ENCODE data around the gene RUNX1.

Gene RUNX1

GRCh38 chr21:34871026-34871908 is 177.8 kb downstream of the RUNX1 start:
- DNase-seq: no peak

- no peak for DNase-seq
These were observed 178.9 kb downstream of the RUNX1 start for GRCh38 chr21:34870246-34870645.

GRCh38 chr21:34869545-34869944 is 179.6 kb downstream of the RUNX1 start:
- no peak for DNase-seq

- DNase-seq: no peak
These were observed 181.3 kb downstream of the RUNX1 start for GRCh38 chr21:34867785-34868184.

DNA sequence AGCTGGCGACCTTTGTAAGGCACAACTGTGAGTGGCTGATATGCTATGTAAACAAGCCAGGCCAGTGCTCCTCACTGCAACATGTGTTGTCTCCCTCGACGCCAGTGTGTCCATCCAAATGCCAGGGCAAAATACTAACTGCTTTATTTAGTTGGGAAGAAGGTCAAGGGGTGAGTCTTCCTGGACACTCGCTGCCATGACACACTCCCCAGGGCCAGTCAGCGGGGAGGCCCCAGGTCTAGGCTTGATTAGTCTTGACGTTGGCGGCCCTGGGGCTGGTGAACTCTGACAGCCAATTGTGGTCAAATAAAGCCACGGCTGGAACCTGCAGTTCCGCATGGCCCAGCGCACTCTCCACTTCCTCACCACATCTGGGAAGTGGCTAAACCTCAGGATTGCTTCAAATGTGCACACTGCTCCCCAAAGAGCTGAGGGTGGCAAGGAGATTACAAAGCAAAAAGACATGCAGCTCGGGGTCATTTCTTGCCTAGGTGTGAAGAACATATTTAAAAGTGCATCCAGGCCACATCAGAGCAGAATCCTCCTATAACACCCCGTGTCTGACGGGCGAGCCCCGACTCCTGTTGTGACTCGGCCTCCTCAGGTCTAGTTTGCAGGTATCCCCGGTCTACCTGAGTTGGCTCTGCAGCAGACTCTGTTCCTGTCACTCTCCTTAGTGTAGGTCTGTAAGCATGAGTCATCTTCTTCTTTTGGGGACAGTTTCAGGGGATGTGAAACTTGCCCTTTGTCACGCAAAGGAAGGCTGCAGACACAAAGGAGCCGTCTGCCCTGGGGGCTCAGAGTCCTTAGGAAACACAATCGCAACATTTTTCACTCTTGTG is 183.5 kb downstream of the RUNX1 start:
- DNase-seq: no peak

DNA sequence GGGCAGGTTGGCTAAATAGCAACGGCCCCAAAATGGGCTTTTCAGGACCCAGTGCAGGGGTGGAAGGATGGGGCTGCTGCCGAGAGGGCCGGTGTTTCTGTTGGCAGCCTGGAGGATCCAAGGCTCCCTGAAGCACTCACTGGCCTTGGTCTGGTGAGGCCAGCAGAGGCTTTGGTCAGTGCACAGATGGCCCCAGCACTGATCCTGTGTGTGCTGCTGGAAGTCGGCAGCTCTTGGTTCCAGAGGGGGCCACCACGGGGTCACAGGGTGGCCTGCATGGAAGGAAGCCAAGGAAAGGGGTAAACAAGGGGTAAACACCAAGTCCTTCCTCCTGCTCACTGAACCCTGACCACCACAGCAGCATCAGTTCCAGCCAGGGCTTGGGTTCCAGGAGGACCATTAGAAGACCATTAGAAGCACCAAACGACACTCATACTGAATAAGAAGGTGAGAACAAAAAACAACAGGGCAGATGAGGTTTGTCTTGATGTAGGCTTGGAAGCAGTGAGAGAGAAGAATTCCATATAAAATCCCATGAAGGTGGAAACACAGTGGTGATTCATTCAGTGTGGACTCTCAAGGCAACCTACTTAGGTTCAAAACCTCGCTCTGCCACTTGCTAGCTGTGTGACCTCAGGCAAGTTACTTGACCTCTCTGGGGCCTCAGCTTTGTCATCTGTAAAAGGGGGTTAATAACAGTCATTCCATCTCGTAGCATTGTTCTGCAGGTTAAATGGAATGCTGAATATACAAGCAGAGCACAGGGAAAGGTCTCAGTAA is 184.5 kb downstream of the RUNX1 start:
- no peak for DNase-seq

GRCh38 chr21:34862951-34863350 is 186.2 kb downstream of the RUNX1 start:
- no peak for DNase-seq

DNA sequence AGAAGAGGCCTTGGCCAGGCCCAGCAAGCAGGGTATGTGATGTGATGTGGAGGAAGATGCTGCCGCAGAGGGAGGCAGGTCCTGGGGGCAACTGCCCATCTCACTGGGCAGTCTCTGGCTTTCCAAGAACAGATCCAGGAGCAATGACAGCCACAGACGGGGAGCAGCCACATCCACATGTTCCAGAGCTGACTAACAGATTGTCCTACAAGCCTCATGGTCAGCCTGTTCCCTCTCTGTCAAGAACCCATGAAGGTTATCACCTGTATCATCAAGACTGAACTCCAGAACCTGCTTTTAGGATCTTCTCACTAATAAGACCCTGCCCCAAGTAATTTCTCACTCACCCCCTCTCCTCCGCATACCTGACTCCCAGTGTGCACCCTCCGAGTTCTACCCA is 187.8 kb downstream of the RUNX1 start:
- no peak for DNase-seq

- peak; percentile 9 for DNase-seq
These were observed 189.0 kb downstream of the RUNX1 start for GRCh38 chr21:34859976-34860653.

- no peak for DNase-seq
These were observed 190.5 kb downstream of the RUNX1 start for GRCh38 chr21:34858559-34858958.

GRCh38 chr21:34857874-34858273 is 191.2 kb downstream of the RUNX1 start:
- DNase-seq: no peak

DNA sequence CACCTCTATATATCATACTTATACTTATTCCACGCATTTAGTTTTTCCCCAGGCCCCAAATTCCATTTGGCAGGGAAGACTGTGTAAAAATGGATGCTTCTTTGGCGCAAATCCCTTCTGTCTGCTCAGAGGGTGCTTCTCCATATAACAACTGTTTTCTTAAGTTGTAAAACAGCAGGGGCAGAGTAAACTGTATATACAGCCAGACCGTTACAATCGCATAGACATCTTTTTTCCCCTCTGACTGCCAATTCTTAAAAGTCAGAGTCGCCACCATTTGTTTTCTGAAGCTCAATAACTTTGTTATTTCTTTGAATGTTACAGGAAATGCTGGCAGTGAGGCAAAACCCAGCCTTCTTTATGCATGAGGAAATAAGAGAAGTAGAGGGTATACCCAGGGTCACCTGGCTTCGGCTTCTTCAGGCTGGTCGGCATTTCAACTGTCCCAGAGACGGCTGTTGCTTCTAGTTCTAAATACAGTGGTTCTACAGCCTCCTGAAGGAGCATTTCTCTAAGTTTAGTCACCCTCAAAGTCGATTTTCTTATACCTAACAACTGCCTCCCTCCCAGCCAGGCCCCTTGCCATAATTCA is 191.9 kb downstream of the RUNX1 start:
- DNase-seq: no peak

DNA sequence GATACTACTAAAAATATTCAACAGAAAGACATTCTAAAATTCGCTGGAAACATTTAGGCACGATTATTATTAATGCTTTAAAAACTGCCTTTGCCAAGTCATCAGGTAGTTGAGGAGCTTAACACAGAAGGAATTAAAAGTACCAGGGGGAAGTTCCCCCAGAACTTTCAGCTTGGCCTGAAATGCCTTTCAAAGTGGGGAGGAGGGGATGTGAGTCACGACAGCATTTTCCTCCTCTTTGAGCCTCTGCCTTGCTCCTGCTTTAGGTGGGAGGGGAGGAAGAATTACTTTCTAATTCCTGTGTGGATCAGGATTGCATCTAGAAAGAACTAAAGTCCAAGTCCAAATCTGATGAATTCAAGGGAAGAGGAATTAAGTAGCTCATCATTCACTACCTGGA is 196.7 kb downstream of the RUNX1 start:
- no peak for DNase-seq

- DNase-seq: no peak
These were observed 198.9 kb downstream of the RUNX1 start for GRCh38 chr21:34850166-34850690.

DNA sequence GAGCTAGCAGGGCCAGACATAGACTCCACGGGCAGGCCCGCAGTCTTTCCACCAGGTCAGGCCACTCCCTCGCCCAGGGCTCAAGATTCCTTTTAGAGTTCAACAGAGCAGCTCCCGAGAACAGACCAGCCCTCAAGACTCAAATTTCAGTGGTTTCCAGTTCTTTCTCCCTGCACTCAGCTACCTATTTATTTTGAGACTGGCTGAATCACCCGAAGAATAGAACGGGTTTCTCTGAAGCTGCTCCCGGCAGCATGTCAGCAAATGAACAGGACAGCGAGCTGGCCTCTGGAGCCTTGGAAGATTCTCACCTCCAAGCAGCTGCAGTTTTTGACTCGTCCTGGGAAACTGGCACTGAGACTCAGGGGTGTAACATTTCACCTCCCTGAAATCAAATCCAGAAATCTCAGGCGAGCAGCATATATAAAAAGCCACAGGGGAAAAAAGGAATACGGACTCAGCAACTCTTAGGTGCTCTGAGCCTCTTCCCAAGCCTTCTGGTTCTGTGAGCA is 202.4 kb downstream of the RUNX1 start:
- no peak for DNase-seq

DNA sequence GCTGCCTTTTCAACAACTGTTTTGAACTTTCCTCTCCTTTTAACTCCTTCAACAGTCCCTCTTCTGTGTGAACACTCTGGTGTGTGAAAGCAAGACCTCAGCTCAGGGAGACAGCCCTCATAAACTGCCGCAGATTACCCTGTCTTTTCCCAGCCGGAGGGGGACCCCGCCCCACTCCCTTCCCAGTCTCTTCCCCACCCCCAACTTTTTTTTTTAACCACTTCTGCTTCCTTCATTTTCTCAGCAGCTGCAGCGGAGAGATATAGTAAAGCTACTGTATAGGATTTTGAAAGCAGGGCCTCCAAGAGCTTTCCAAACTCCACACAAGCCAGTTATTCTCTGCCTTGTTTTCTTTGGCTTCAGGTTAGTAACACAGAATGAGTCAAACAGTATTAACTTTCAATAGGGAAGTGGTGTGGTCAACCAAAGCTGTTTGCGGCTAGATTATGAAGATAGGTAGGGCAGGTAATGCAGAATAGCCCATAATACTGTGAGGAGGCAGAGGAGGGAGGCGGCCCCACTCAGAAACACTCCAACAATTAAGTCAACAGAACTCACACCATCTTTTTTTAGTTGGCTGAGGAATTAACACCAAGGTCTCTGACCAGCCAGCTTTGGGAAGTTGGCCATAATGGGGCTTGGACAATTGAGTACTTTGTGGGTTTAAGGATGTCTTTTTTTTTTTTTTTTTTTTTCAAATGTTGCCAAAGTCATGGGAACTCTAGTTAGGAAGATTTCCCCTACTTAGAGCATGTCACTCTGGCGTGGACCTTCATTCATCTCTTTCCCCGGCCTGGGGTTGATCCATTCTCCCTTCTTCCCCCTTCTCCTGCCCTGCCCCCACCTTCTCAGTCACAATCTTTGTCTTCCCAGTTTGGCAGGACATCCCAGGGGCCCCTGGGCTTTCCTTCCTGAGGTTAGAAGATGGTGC is 203.3 kb downstream of the RUNX1 start:
- DNase-seq: no peak

DNA sequence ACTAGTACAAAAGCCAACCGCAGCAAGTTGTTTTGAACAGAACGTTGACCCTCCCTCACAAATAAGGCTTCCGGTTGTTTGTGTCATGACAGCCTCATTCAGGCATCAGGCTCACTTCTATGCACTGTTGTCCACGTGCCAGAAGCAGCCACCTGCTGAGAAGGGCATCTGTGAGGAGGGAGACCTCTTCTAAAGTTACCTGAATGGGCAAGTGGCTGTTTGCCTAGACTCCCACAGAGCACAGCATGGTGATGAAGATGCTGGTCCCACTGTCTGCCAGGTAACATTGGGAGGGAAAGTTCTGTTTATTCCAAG is 204.2 kb downstream of the RUNX1 start:
- DNase-seq: no peak

DNA sequence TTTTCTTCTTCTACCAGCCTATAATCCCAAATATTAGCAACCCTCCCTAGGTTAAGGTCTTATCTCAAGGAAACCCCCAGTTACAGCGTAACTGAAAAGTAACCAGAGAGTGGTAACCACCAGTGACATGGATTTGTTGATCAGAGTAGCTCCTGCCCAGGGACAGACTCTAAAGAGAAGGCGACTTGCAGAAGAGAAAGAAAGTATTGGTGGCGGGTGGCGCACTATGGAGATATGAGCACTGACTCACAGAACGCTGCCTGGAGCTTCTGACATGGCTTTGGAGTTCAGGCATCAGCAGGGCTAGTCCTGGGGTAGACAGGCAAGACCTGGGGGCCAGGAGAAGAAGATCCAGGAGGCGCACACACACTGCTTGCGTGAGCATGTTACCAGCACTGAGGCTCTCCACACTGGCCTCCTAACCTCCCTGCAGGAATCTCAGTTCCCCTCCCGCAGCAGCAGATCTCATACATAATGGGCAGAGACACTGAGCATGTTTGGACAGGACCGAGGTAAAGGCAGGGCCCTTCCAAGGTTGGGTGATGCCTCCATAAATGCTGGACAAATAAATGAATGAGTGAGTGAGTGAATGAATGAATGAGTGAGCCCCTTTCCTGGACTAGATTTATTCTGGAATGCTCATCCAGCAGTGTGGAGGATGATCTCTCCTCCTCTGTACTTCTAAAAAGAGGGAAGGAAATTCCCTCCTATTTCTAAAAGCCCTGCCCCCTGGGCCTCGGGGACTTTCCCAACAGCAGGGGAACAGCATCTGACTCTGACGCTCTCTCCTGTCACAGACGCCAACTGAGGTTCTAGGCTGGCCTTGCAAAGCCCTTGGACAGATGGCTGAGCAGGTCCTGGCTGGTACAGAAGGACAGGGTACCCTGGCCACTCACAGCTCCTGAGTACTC is 204.8 kb downstream of the RUNX1 start:
- DNase-seq: no peak

DNA sequence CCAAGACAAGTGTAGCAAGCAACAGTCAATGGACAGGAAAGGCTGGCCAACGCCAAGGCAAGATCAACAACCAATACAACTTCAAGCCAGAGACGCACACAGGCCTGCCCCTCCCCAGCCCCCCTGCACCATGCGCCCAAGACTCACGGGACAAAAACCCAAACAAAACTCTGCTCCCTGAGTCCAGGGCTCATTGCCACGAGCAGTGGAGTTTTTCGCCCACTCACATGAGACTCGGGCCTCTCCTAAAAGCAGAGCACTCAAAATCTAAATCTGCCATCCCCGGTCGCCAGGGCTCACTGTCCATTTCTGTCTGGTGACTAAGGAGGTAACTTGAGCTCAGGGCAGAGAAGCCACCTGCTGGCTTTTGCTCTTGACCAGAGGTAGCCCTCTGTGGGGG is 205.5 kb downstream of the RUNX1 start:
- no peak for DNase-seq

- DNase-seq: no peak
These were observed 207.9 kb downstream of the RUNX1 start for GRCh38 chr21:34841154-34841553.
